ENCODE results near the gene SLC4A9.
"Not testable (repeated sequence)": the region's sequence is repeated elsewhere in the genome, so short reads cannot be mapped to it uniquely, and the experiment has no call there.

DNA sequence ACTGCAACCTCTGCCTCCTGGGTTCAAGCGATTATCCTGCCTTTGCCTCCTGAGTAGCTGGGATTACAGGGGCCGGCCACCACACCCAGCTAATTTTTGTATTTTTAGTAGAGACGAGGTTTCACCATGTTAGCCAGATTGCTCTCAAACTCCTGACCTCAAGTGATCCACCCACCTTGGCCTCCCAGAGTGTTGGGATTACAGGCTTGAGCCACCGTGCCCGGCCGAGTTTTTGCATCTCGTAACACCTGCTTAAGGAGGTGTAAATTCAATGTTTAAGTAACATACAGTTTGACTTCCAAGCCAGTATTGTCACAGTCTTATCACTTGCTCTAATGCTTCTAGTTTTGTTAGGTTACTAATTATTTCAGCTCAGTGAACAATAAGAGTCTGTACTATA, 61.4 kb downstream of the SLC4A9 start:
- not testable (repeated sequence) for TF ChIP-seq EZH2 (IDR thresholded peaks at IDR 0.05; ENCODE audit: insufficient read depth, poor library complexity, severe bottlenecking); EZH2phosphoT487 (IDR thresholded peaks at IDR 0.05; ENCODE audit: insufficient read depth, low read depth)
